Measurements from ENCODE around the gene ZNF18. TPM values are rescaled to one million over a fixed set of nuclear protein-coding genes. Genes with fewer than 3 reads are reported as not detected.

The ZNF18 gene
- polyA plus RNA-seq, 3 donors, result 4.0 to 8.9 (median 5.4) TPM

DNA sequence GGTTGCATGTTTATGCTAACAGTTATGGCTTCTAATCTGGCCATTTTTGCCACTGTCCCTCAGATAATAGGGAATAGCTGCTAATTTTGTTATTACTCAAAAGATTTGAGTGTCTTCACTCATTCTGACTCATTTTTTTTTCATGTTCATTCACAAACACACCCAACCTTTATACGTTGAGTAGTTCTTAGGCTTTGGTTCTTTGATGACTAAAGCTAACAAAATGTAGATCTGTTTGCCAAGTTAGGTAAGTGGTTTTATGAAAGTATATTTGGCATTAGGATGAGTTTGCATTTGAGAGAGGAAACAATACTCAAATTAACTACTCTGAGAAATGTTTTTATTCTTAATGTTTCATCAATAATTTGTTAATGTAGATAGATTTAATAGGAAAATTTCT is 27.1 kb upstream of the ZNF18 start:
- Histone ChIP-seq H3K9ac (ENCODE audit: insufficient read depth, low read length, poor library complexity, severe bottlenecking) (no peak overlapping the region), H3K27me3 (ENCODE audit: control insufficient read depth in 2 of 2, insufficient read depth in 2 of 2, low read length in 2 of 2) (peaks cover 10 to 11% of the 10 kb centered on the region in 2 donors), H4K20me1 (ENCODE audit: insufficient read depth, low read length) (peaks cover 79% of the 10 kb centered on the region), H3K36me3 (replicated peaks in 1 of 2; ENCODE audit: control insufficient read depth in 1 of 2, insufficient read depth in 2 of 2, low read length in 2 of 2) (no peaks in the 10 kb centered on the region), H3K4me2 (replicated peaks; ENCODE audit: extremely low read depth, low read length, poor library complexity, severe bottlenecking) (no peak overlapping the region), H3K79me2 (ENCODE audit: insufficient read depth, low read length) (peaks cover 67% of the 10 kb centered on the region), H3K27ac (ENCODE audit: low read depth in 1 of 2, low read length in 2 of 2) (no peak overlapping the region), H3K4me1 (ENCODE audit: control insufficient read depth in 1 of 2, insufficient read depth in 2 of 2, low read length in 2 of 2) (peaks cover 15 to 19% of the 10 kb centered on the region in 2 donors), H2AFZ (ENCODE audit: insufficient read depth, low read depth, low read length, poor library complexity, severe bottlenecking) (no peak overlapping the region), H3K9me3 (replicated peaks in 1 of 2; ENCODE audit: control insufficient read depth in 1 of 2, insufficient read depth in 1 of 2, low read length in 2 of 2) (no peaks in the 10 kb centered on the region), H3K4me3 (replicated peaks in 1 of 3; ENCODE audit: low read depth in 2 of 3, low read length in 3 of 3) (no peak overlapping the region)
- TF ChIP-seq, protein P1, sequence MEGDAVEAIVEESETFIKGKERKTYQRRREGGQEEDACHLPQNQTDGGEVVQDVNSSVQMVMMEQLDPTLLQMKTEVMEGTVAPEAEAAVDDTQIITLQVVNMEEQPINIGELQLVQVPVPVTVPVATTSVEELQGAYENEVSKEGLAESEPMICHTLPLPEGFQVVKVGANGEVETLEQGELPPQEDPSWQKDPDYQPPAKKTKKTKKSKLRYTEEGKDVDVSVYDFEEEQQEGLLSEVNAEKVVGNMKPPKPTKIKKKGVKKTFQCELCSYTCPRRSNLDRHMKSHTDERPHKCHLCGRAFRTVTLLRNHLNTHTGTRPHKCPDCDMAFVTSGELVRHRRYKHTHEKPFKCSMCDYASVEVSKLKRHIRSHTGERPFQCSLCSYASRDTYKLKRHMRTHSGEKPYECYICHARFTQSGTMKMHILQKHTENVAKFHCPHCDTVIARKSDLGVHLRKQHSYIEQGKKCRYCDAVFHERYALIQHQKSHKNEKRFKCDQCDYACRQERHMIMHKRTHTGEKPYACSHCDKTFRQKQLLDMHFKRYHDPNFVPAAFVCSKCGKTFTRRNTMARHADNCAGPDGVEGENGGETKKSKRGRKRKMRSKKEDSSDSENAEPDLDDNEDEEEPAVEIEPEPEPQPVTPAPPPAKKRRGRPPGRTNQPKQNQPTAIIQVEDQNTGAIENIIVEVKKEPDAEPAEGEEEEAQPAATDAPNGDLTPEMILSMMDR (IDR thresholded peaks at IDR 0.05), result no peak
- H3K4me1 Mint-ChIP-seq, result peaks cover 33% of the 10 kb centered on the region
- no peak overlapping the region for H3K27ac Mint-ChIP-seq
- DNase-seq, result no peak
- H3K36me3 Mint-ChIP-seq, result peaks cover 4 to 7% of the 10 kb centered on the region in 2 donors
- intact Hi-C loops (cut with micrococcal nuclease), result loop anchor here in 1 of 2 donors (2.0 kb wide), 1 partner anchor 28 kb away; the partner anchor contains the start of gene ZNF18
- no peaks in the 10 kb centered on the region for H3K9me3 Mint-ChIP-seq
- H3K4me3 Mint-ChIP-seq, result no peak overlapping the region
- H3K27me3 Mint-ChIP-seq (ENCODE audit: low read depth in 3 of 3), result peaks cover 9 to 13% (median 12%) of the 10 kb centered on the region in 3 donors
- no CpG with 5 or more reads among the region's 1 CpG for WGBS (ENCODE audit: insufficient coverage)

DNA sequence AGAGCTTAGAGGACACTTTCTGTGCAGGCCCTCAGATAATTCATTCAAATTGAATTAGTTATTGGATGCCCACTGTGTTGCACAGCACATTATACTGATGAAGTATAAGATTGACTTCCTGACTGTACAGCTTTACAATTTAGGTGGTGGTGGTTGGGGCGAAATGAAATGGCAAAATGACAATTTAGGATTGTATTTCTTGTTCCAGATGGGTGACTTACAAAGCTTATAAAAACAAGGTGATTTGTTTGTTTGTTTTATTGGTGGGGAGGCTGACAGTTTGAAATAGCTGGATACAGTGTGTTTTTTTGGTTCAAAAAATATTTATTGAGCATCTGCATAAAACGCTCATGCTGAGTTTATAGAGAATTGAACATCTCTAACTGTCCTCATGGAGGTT is 25.0 kb upstream of the ZNF18 start:
- intact Hi-C loops (cut with micrococcal nuclease), result no loop called here
- H3K9me3 ChIP-seq (replicated peaks in 1 of 2; ENCODE audit: control insufficient read depth in 1 of 2, insufficient read depth in 1 of 2, low read length in 2 of 2), result no peaks in the 10 kb centered on the region
- H3K36me3 ChIP-seq (replicated peaks in 1 of 2; ENCODE audit: control insufficient read depth in 1 of 2, insufficient read depth in 2 of 2, low read length in 2 of 2), result no peaks in the 10 kb centered on the region
- no peak overlapping the region for H2AFZ ChIP-seq (ENCODE audit: insufficient read depth, low read depth, low read length, poor library complexity, severe bottlenecking)
- H3K27ac ChIP-seq (ENCODE audit: low read depth in 1 of 2, low read length in 2 of 2), result no peak overlapping the region
- peaks cover 15% of the 10 kb centered on the region in 2 donors for H3K27me3 ChIP-seq (ENCODE audit: control insufficient read depth in 2 of 2, insufficient read depth in 2 of 2, low read length in 2 of 2)
- peaks cover 59% of the 10 kb centered on the region for H4K20me1 ChIP-seq (ENCODE audit: insufficient read depth, low read length)
- 100% methylated on average over 1 of the region's 2 CpGs for WGBS (ENCODE audit: insufficient coverage)
- Mint-ChIP-seq H3K36me3 (peaks cover 4% of the 10 kb centered on the region in 2 donors), H3K27ac (no peak overlapping the region), H3K27me3 (ENCODE audit: low read depth in 3 of 3) (peaks cover 10 to 15% (median 13%) of the 10 kb centered on the region in 3 donors), H3K9me3 (no peaks in the 10 kb centered on the region), H3K4me1 (peaks cover 33% of the 10 kb centered on the region), H3K4me3 (no peak overlapping the region)
- peak overlapping the region; percentile 85 for H3K4me2 ChIP-seq (replicated peaks; ENCODE audit: extremely low read depth, low read length, poor library complexity, severe bottlenecking)
- TF ChIP-seq, protein P1 (IDR thresholded peaks at IDR 0.05), result no peak
- H3K79me2 ChIP-seq (ENCODE audit: insufficient read depth, low read length), result peaks cover 50% of the 10 kb centered on the region
- peak overlapping the region in 1 of 3 experiments; percentile 79 for H3K4me3 ChIP-seq (replicated peaks in 1 of 3; ENCODE audit: low read depth in 2 of 3, low read length in 3 of 3)
- H3K4me1 ChIP-seq (ENCODE audit: control insufficient read depth in 1 of 2, insufficient read depth in 2 of 2, low read length in 2 of 2), result peaks cover 15 to 19% of the 10 kb centered on the region in 2 donors
- no peak overlapping the region for H3K9ac ChIP-seq (ENCODE audit: insufficient read depth, low read length, poor library complexity, severe bottlenecking)
- no peak for DNase-seq

Measured in CD14-positive monocyte (primary cell).